ENCODE data around the gene SEMA6B. TPM values are rescaled to one million over a fixed set of nuclear protein-coding genes. Genes with fewer than 3 reads are reported as not detected.

SEMA6B gene
- total RNA-seq, 2 experiments from 2014 or later: not detected

DNA sequence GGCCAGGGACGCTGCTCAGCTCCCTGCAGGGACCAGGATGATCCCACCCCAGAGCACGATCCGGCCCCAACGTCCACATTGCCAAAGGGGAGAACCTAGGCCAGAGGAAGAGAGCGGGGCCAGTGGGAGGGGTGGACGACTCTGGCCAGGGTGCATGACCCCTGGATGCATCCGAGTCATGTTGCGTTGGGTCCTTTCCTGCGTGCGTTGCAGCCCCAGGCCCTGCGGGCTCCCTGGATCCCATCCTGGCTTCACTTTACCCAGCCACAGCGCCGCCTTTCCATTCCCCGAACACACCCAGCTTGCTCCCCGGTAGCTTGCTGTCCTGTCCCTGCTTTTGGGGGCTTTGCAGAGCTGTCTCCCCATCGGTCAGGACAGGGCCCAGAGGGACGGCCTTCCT, 51.7 kb downstream of the SEMA6B start:
- H3K9me3 Mint-ChIP-seq (ENCODE audit: low read depth): no peaks in the 10 kb centered on the region
- H3K4me3 Mint-ChIP-seq: no peak overlapping the region
- DNase-seq (no peak), ATAC-seq (no peak)
- H3K4me1 Mint-ChIP-seq: peaks cover 11% of the 10 kb centered on the region
- CTCF ChIA-PET: interaction anchor here (2.5 kb wide), 1 partner anchor 17 kb away, joined by 13 read pairs; no protein-coding TSS in a partner anchor
- no peaks in the 10 kb centered on the region for H3K27me3 Mint-ChIP-seq
- no peaks in the 10 kb centered on the region for H3K36me3 Mint-ChIP-seq
- H3K27ac Mint-ChIP-seq: no peak overlapping the region

DNA sequence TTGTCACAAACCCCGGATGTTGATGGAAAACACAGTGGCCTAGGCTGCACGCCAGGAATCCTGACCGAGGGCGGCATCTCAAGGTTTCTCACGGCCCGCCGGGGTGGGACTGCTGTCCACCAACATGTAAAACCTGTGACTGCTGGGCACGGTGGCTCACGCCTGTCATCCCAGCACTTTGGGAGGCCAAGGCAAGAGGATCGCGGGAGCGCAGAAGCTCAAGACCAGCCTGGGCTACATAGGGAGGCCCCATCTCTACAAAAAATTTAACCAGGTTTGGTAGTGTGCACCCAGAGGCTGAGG, 52.4 kb downstream of the SEMA6B start:
- no peak for DNase-seq
- CTCF ChIA-PET: interaction anchor here (1.6 kb wide), 1 partner anchor 18 kb away, joined by 5 read pairs; no protein-coding TSS in a partner anchor
- Mint-ChIP-seq H3K4me3 (no peak overlapping the region), H3K36me3 (peaks cover 1% of the 10 kb centered on the region), H3K27me3 (no peaks in the 10 kb centered on the region), H3K9me3 (ENCODE audit: low read depth) (no peaks in the 10 kb centered on the region), H3K4me1 (peaks cover 11% of the 10 kb centered on the region), H3K27ac (no peak overlapping the region)
- no peak for ATAC-seq

DNA sequence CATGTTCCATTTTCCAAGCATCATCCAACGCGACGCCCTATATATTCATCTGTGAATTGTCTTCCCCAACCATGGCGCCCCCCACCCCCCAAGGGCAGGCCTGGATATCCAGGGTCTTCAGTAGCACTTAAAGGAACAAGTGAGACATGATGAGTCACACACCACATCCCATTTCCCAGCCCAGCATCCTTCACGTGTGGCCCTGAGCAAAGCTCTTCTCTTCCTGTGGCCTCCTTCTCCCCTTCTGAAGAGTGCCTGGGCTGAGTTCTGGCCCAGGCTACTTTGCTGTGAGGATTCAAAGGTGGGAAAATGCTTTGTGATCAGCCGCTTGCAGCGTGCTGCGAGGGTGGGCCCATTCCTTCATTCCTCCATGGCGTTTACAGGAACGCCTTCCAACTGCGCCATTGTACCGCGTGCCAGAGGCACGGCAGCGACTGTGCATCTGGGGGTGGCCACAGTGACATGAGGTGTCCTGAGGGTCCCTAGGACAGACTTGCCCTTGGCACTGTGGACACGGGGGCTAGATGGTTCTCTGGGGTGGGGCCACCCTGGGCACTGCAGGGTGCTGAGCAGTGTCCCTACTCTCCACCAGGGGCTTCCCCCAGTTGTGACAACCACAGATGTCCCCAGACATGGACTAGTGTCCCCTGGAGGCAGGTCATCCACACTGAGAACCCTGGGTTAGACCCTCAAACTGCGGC, 52.9 kb downstream of the SEMA6B start:
- Mint-ChIP-seq H3K27ac (peak overlapping the region; percentile 65), H3K36me3 (peaks cover 1% of the 10 kb centered on the region), H3K4me3 (no peak overlapping the region), H3K4me1 (peaks cover 11% of the 10 kb centered on the region), H3K27me3 (no peaks in the 10 kb centered on the region), H3K9me3 (ENCODE audit: low read depth) (no peaks in the 10 kb centered on the region)
- CTCF ChIA-PET: interaction anchor here (1.6 kb wide), 1 partner anchor 18 kb away, joined by 5 read pairs; no protein-coding TSS in a partner anchor
- DNase-seq: peak; percentile 49
- ATAC-seq: peak; percentile 54

DNA sequence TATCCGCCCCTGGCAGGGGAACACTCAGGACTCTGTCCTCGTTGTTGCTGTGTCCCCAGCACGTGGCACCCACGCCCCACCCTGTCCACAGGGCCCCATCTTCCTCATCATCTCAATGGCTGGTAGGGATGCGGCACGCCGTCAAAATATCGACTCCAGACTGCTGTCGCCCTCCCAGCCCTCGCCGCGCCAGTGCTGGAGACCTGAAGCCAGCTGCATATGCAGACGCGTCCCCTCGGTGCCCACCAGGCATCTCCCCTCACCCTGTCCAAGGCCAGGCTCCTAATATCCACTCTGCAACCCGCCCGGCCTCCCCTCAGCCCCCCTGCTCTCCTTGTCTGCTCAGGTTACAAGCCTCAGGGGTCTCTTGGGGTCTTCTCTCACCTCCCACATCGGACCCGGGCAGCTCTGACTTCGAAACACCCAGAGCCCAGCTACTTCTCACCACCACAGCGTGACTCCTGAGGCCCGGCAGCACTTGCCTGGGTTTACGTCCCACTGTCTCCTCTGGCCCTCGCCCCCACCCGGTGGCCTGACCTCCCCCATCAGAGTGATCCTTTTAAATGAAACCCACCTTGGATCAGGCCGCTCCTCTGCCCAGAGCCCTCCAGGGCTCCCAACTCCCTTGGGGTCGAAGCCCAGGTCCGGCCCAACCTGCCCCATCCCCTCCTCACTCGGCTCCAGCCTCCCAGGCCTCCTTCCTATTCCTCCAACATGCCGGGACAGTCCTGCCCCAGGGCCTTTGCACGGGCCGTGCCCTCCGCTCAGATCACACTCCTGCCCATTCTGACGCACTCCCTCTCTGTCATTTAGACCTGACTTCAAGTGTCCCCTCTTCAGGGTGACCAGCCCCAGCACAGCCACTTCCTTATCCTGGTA, 53.7 kb downstream of the SEMA6B start:
- Mint-ChIP-seq H3K36me3 (peaks cover 1% of the 10 kb centered on the region), H3K4me3 (no peak overlapping the region), H3K4me1 (peaks cover 11% of the 10 kb centered on the region), H3K27ac (peak overlapping the region; percentile 65), H3K27me3 (no peaks in the 10 kb centered on the region), H3K9me3 (ENCODE audit: low read depth) (no peaks in the 10 kb centered on the region)
- ATAC-seq: no peak
- CTCF ChIA-PET: interaction anchor here (1.6 kb wide), 1 partner anchor 19 kb away, joined by 5 read pairs; no protein-coding TSS in a partner anchor
- DNase-seq: no peak

DNA sequence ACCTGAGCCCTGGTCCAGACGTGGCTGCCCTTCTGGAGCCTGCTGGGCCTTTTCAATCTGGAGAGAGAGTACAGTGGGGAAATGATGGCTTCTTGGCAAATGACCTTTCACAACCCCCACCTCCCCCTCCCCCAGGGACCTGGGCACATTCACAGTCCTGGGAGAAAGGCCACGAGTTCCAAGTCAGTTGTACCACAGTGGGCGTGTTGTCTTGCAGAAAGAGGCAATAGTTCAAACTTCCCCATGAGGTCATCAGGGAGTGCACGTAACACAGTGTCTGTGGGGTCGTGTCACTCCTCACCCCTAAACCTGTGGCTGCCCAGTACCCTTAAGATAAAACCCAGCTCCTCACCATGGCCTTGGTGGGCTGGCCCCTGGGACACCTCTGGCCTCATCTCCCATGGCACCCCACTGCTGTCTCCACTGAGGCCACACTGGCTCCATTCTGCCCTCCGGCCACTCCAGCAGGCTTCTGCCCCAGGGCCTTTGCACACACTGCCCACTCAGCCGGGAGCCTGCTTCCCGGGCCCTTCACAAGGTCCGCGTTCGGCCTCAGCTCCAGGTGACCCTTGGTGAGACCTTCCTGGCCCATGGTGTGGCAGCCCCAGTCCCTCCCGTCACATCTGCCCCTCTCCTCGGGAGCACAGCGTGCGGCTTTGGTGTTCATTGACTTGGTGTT, 54.5 kb downstream of the SEMA6B start:
- H3K9me3 Mint-ChIP-seq (ENCODE audit: low read depth): no peaks in the 10 kb centered on the region
- H3K4me1 Mint-ChIP-seq: peaks cover 11% of the 10 kb centered on the region
- CTCF ChIA-PET: no interaction called here
- ATAC-seq (no peak), DNase-seq (no peak)
- H3K36me3 Mint-ChIP-seq: peaks cover 1% of the 10 kb centered on the region
- no peak overlapping the region for H3K4me3 Mint-ChIP-seq
- H3K27me3 Mint-ChIP-seq: no peaks in the 10 kb centered on the region
- no peak overlapping the region for H3K27ac Mint-ChIP-seq

DNA sequence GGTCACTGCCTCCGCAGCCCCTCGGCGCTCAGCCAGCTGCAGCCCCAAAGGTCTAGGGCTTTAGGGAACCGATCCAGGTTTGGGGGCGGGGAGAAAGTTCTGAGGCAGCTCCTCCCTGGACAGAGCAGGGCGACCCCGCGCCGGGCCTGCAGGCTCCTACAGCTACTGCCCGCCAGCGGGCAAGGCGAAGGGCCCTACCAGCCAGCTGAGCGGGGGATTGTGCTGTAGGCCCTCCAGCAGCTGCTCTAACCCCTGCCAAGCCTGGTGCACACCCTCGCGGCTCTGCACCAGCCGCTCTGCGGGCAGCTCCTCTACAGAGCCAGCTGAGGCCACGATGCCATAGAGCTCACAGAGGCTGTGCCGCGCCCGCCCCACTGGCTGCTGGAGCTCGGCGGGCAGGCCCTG, 55.2 kb downstream of the SEMA6B start:
- H3K36me3 Mint-ChIP-seq: peaks cover 3% of the 10 kb centered on the region
- no peak overlapping the region for H3K27ac Mint-ChIP-seq
- ATAC-seq (no peak), DNase-seq (no peak)
- H3K4me1 Mint-ChIP-seq: peaks cover 11% of the 10 kb centered on the region
- no peak overlapping the region for H3K4me3 Mint-ChIP-seq
- H3K27me3 Mint-ChIP-seq: no peaks in the 10 kb centered on the region
- CTCF ChIA-PET: no interaction called here
- no peaks in the 10 kb centered on the region for H3K9me3 Mint-ChIP-seq (ENCODE audit: low read depth)

DNA sequence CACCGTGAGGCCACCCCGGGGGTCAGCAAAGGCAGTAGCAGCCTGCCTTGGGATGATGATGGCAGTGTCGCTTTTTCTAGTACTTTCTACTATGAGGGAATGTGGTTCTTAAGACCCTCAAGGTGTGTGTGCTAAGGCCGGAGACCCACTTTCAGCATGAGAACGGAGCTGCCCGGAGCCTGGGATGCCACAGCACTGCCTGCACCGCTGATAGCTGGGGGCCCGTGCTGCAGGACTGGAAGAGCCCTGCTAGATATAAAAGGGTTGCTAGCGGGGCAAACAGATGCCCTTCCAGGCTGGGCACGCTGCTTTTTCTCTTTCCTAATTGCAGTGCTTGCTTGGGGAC, 55.7 kb downstream of the SEMA6B start:
- H3K27ac Mint-ChIP-seq: no peak overlapping the region
- H3K36me3 Mint-ChIP-seq: peaks cover 3% of the 10 kb centered on the region
- CTCF ChIA-PET: no interaction called here
- ATAC-seq (no peak), DNase-seq (no peak)
- peaks cover 11% of the 10 kb centered on the region for H3K4me1 Mint-ChIP-seq
- H3K27me3 Mint-ChIP-seq: no peaks in the 10 kb centered on the region
- no peak overlapping the region for H3K4me3 Mint-ChIP-seq
- H3K9me3 Mint-ChIP-seq (ENCODE audit: low read depth): no peaks in the 10 kb centered on the region

DNA sequence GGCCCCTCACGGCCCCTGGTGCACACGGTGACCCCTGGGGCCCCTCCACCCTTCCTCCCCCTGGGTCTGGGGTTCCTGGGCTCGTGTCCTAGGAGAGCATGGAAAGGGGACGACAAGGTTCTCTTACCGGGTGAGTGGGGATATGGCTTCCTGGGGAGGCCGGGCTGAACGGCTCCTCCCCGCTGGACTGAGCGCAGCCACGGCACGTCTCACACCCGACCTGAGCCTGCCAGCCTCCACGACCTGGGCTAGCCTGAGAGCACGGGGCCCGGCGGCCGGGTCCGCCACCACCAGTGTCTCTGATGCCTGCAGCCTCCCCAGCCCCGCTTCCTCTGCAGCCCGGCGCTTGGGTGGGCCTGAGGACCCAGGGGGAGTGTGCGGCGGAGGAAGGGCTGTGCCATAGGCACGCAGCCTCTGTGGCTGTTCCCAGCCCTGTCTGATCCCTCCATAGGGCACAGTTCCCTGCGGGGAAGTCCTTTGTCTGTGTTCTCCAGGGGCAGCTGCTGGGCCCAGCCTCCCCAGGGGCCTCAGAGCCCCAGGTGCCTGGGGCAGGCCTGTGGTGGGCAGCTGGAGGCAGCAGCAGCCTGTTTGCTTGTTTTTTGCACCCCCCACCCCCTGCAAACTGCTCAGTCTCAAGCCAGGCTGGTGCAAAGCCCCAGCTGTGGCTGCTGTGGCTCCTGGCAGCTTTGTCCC, 56.2 kb downstream of the SEMA6B start:
- no peak for DNase-seq
- H3K36me3 Mint-ChIP-seq: peaks cover 3% of the 10 kb centered on the region
- no peak overlapping the region for H3K27ac Mint-ChIP-seq
- no peaks in the 10 kb centered on the region for H3K9me3 Mint-ChIP-seq (ENCODE audit: low read depth)
- no peaks in the 10 kb centered on the region for H3K27me3 Mint-ChIP-seq
- no peak for ATAC-seq
- H3K4me1 Mint-ChIP-seq: peaks cover 11% of the 10 kb centered on the region
- H3K4me3 Mint-ChIP-seq: no peak overlapping the region
- CTCF ChIA-PET: no interaction called here

DNA sequence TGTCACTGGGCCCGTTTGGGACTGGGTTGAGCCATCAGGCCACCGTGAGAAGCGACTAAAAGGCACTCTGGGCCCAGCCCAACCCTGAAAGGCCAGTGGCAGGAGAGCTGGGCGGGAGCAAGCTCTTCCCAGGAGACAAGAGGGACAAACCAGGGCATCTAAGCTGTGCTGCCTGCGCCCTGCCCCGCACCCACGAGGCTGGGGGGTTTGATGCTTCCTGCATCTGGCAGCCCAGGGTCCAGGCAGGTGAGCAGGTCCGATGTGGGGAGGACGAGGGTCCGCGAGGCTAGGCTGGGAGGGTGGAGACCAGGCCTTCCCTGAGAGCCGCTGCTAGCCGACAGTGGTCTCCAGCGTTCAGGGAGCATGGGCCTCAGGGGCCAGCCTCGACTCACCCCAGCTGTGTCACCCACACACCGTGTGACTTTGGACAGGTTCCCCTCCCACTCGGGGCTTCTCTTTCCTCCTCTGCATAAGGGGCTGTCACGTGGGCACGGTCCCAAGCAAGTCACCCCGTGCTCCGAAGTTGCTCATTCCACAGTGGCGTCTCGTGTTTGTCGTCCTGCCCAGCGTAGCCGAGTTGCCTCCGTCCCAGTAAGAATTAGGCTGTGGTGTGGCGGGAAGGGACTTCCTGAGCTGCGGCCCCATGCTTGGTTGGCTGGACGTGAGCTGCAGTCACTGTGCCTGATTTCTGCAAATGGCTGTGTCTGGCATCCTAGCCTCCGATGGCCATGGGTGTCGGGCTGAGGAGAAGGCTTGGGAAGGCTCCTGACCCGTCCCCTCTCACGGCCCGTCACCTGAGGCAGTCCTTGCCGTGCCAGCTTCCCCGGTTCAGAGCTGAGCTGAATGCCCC, 57.0 kb downstream of the SEMA6B start:
- H3K4me3 Mint-ChIP-seq: no peak overlapping the region
- peaks cover 11% of the 10 kb centered on the region for H3K4me1 Mint-ChIP-seq
- H3K36me3 Mint-ChIP-seq: peaks cover 3% of the 10 kb centered on the region
- H3K27me3 Mint-ChIP-seq: no peaks in the 10 kb centered on the region
- H3K27ac Mint-ChIP-seq: no peak overlapping the region
- CTCF ChIA-PET: no interaction called here
- no peak for ATAC-seq
- no peaks in the 10 kb centered on the region for H3K9me3 Mint-ChIP-seq (ENCODE audit: low read depth)
- DNase-seq: no peak

DNA sequence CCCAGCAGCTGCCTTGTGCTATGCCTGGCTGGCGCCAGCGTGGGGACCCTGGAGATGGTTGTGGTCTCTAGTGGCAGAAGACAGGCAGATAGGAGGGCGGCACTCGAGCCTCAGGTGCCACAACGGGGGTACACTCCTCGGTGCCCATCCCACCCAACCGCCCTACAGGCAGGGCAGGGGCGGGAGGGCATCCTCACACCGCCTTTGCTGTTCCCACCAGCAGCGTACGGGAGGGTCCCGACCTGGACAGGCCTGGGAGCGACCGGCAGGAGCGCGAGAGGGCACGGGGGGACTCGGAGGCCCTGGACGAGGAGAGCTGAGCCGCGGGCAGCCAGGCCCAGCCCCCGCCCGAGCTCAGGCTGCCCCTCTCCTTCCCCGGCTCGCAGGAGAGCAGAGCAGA, 57.8 kb downstream of the SEMA6B start:
- no peak overlapping the region for H3K27ac Mint-ChIP-seq
- no peak overlapping the region for H3K4me3 Mint-ChIP-seq
- H3K4me1 Mint-ChIP-seq: peaks cover 8% of the 10 kb centered on the region
- no peaks in the 10 kb centered on the region for H3K27me3 Mint-ChIP-seq
- ATAC-seq (no peak), DNase-seq (no peak)
- CTCF ChIA-PET: no interaction called here
- no peaks in the 10 kb centered on the region for H3K9me3 Mint-ChIP-seq (ENCODE audit: low read depth)
- H3K36me3 Mint-ChIP-seq: peaks cover 3% of the 10 kb centered on the region

DNA sequence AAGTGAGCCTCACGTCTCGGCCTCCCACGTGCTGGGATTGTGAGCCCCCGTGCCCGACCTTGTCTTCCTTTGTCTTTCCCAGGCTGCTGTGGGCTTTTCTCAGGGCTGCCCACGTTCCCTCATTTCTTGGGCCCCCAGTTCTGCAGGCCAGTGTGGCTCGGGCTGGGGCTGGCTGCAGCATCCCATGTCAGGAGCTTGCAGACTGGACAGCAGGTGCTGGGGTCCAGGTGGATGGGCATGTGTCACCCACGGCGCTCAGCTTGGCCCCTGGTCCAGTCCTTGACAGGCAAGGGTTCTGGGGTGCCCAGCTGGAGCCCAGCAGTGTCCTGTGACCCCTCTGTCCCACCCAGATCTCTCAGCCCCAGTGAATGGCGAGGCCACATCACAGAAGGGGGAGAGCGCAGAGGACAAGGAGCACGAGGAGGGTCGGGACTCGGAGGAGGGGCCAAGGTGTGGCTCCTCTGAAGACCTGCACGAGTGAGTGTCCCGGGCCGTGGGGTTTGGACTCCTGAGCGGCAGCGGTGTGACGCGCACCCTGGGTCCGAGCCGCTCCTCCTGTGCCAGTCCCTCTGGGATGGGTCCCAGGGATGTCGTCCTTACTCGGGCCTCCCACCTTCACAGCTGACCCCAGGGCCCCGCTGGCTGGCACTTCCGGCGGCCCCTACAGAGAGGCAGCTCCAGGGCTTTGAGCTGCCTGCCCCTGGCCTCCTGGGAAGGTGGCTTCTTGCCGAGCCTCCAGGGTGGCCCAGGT, 58.5 kb downstream of the SEMA6B start:
- Mint-ChIP-seq H3K4me3 (no peak overlapping the region), H3K4me1 (peaks cover 1% of the 10 kb centered on the region), H3K27ac (no peak overlapping the region), H3K36me3 (peaks cover 3% of the 10 kb centered on the region), H3K27me3 (no peaks in the 10 kb centered on the region), H3K9me3 (ENCODE audit: low read depth) (no peaks in the 10 kb centered on the region)
- CTCF ChIA-PET: no interaction called here
- ATAC-seq (no peak), DNase-seq (no peak)

DNA sequence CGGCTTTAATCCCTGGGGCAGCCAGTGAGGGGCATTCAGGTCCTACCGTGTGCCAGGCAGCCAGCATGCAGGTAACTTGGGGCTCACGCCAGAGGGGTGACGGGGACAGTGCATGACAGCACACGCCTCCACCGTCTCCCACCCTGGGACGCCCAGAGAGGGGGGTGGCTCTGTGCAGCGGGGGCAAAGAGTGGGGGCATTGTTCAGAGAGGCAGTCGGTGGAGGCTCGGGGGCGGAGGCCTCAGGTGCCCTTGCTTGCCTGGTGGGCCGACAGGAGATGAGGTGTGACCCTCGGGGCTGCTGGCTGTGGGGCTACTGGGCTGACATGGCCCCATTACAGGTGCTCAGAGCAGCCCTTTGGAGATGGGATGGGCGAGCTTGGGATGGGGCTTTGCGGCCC, 59.6 kb downstream of the SEMA6B start:
- H3K27ac Mint-ChIP-seq: no peak overlapping the region
- ATAC-seq: no peak
- no peak for DNase-seq
- H3K27me3 Mint-ChIP-seq: no peaks in the 10 kb centered on the region
- H3K36me3 Mint-ChIP-seq: peaks cover 6% of the 10 kb centered on the region
- H3K4me1 Mint-ChIP-seq: no peaks in the 10 kb centered on the region
- H3K9me3 Mint-ChIP-seq (ENCODE audit: low read depth): no peaks in the 10 kb centered on the region
- CTCF ChIA-PET: no interaction called here
- H3K4me3 Mint-ChIP-seq: no peak overlapping the region
